ENCODE measurements around the gene PCDHA7.
"Not testable (repeated sequence)": the region's sequence is repeated elsewhere in the genome, so short reads cannot be mapped to it uniquely, and the experiment has no call there.

Gene PCDHA7, protein sequence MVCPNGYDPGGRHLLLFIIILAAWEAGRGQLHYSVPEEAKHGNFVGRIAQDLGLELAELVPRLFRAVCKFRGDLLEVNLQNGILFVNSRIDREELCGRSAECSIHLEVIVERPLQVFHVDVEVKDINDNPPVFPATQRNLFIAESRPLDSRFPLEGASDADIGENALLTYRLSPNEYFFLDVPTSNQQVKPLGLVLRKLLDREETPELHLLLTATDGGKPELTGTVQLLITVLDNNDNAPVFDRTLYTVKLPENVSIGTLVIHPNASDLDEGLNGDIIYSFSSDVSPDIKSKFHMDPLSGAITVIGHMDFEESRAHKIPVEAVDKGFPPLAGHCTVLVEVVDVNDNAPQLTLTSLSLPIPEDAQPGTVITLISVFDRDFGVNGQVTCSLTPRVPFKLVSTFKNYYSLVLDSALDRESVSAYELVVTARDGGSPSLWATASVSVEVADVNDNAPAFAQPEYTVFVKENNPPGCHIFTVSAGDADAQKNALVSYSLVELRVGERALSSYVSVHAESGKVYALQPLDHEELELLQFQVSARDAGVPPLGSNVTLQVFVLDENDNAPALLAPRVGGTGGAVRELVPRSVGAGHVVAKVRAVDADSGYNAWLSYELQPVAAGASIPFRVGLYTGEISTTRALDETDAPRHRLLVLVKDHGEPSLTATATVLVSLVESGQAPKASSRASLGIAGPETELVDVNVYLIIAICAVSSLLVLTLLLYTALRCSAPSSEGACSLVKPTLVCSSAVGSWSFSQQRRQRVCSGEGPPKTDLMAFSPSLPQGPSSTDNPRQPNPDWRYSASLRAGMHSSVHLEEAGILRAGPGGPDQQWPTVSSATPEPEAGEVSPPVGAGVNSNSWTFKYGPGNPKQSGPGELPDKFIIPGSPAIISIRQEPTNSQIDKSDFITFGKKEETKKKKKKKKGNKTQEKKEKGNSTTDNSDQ

DNA sequence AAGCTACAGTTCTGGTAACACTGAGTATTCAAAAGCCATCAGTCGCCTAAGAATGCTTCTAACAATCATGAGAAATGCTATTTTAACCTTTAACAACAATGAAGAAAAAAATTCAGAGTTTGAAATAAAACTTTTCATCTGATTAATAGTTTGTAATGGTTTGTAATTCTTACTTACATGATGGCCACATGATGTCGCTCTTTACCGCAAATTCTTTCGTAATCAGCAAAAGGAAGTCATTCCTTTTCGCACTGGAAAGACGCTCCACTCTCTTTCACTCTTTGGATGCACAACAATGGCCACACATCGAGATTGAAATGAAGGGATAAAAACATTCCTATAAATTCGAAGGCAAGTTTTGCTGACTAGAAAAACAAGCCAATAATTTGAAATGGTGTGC lies at the start of gene PCDHA7:
Gene PCDHA7, plus strand, starts transcription at position 277 of the 400 bp plus-strand sequence. Its CDS starts 115 bp downstream, at position 392.
- no peak for DNase-seq (ENCODE audit: low spot score)

DNA sequence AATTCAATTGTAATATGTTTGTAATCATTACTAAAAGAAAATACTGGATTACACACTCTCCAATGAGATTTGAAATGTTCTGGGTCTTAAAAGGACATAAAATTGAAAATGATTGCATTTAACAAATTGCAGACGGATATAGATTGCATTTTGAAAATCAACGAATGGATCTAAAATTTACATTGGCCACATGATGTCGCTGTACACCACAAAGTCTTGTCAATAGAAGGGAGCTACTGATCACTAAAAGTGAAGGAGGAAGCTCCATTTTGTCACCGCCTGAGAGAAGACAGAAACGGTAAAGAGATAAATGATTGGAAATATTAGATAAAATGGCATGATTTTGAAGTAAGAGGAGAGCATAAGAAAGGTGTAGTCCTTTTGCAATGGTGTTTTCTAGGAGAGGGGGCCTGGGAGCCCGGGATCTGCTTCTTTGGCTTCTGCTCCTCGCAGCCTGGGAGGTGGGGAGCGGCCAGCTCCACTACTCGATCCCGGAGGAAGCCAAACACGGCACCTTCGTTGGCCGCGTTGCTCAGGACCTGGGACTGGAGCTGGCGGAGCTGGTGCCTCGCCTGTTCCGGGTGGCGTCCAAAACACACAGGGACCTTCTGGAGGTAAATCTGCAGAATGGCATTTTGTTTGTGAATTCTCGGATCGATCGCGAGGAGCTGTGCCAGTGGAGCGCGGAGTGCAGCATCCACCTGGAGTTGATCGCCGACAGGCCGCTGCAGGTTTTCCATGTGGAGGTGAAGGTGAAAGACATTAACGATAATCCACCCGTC lies 48.0 kb upstream of the PCDHA7 start, which contains the start of gene PCDHA1:
Gene PCDHA1, plus strand, starts transcription at position 236 of the 782 bp plus-strand sequence.
- DNase-seq (ENCODE audit: low spot score): peak; percentile 62

- DNase-seq (ENCODE audit: low spot score): not testable (repeated sequence)
These were observed 46.6 kb upstream of the PCDHA7 start for GRCh38 chr5:140787422-140787821.

DNA sequence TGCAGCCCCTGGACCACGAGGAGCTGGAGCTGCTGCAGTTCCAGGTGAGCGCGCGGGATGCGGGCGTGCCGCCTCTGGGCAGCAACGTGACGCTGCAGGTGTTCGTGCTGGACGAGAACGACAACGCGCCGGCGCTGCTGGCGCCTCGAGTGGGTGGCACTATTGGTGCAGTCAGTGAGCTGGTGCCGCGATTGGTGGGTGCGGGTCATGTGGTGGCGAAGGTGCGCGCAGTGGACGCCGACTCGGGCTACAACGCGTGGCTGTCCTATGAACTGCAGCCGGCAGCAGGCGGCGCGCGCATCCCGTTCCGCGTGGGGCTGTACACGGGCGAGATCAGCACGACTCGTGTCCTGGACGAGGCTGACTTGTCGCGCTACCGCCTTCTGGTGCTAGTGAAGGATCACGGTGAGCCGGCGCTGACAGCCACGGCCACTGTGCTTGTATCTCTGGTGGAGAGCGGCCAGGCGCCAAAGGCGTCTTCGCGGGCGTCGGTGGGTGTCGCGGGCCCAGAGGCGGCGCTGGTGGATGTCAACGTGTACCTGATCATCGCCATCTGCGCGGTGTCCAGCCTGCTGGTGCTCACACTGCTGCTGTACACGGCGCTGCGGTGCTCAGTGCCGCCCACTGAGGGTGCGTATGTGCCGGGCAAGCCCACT lies 46.1 kb upstream of the PCDHA7 start:
- not testable (repeated sequence) for DNase-seq (ENCODE audit: low spot score)

DNA sequence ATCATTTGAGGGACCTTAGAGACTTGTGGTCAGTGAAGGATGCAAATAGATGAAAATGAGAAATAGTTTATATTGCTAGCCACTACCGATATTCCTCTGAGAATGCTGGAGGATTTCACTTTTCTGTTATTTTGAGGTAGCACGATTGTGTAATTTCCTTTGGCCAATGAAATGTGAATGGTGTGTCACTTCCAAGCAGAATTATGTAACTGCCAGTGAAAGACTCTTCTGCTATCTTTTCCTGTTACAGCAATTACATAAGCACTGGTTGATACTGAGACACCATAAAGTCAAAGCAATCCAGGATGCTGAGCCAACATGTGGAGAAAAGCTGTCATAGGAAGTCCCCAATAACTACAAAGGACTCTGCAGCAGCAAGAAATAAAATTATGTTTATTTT lies 43.0 kb upstream of the PCDHA7 start:
- DNase-seq (ENCODE audit: low spot score): no peak

DNA sequence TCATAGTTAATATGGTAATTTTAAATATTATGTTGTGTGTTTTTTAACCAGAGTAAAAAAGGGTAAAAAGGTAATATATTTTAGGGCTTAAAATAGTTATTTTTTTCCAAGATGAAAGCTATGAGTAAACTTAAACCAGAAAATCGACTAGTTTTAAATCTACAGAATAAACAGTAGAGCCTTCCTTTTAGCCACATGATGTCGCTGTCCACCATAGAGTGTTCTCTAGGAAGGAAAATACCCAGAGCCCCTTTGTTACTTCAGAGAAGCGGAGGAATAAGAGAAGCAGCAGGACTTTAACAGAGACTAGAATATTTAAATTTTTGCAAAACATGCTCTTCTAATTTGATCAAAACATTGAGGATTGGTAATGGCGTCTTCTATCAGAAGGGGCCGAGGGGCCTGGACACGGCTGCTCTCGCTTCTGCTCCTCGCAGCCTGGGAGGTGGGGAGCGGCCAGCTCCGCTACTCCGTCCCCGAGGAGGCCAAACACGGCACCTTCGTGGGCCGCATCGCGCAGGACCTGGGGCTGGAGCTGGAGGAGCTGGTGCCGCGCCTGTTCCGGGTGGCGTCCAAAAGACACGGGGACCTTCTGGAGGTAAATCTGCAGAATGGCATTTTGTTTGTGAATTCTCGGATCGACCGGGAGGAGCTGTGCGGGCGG lies 39.3 kb upstream of the PCDHA7 start, which contains the start of gene PCDHA2:
Gene PCDHA2, plus strand, starts transcription at position 258 of the 664 bp plus-strand sequence.
- peak; percentile 86 for DNase-seq (ENCODE audit: low spot score)

- peak; percentile 96 for DNase-seq (ENCODE audit: low spot score)
These were observed 38.8 kb upstream of the PCDHA7 start for GRCh38 chr5:140795259-140795641.

- DNase-seq (ENCODE audit: low spot score): not testable (repeated sequence)
These were observed 37.9 kb upstream of the PCDHA7 start for GRCh38 chr5:140796072-140796717.

DNA sequence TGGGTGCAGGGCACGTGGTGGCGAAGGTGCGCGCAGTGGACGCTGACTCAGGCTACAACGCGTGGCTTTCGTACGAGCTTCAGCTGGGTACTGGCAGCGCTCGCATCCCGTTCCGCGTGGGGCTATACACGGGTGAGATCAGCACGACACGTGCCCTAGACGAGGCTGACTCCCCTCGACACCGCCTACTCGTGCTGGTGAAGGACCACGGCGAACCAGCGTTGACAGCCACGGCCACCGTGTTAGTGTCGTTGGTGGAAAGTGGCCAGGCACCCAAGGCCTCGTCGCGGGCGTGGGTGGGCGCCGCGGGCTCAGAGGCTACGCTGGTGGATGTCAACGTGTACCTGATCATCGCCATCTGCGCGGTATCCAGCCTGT lies 37.4 kb upstream of the PCDHA7 start:
- DNase-seq (ENCODE audit: low spot score): no peak

DNA sequence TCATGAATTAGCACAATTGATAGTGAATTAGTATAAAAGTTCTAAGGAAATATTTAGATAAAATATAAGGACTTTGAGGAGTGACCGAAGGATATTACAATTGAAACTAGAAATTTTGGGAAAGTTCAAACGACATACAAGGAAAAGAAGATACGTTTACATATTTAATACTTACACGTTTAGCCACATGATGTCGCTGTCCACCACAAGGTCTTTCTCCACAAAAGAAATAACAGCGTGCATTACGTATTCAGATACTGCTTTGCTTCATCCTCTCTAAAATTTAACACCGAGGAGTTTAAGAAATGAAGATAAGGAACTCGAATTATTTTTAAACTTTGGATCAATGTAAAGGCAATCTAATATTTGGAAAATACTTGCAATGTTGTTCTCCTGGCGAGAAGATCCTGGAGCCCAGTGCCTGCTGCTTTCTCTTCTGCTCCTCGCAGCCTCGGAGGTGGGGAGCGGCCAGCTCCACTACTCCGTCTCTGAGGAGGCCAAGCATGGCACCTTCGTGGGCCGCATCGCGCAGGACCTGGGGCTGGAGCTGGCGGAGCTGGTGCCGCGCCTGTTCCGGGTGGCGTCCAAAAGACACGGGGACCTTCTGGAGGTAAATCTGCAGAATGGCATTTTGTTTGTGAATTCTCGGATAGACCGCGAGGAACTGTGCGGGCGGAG lies 33.1 kb upstream of the PCDHA7 start, which contains the start of gene PCDHA3:
Gene PCDHA3, plus strand, starts transcription at position 242 of the 678 bp plus-strand sequence.
- DNase-seq (ENCODE audit: low spot score): no peak

- DNase-seq (ENCODE audit: low spot score): no peak
These were observed 32.6 kb upstream of the PCDHA7 start for GRCh38 chr5:140801494-140801841.

DNA sequence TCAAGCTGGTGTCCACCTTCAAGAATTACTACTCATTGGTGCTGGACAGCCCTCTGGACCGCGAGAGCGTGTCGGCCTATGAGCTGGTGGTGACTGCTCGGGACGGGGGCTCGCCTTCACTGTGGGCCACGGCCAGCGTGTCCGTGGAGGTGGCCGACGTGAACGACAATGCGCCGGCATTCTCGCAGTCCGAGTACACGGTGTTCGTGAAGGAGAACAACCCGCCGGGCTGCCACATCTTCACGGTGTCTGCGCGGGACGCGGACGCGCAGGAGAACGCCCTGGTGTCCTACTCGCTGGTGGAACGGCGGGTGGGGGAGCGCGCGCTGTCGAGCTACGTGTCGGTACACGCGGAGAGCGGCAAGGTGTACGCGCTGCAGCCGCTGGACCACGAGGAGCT lies 31.7 kb upstream of the PCDHA7 start:
- not testable (repeated sequence) for DNase-seq (ENCODE audit: low spot score)

DNA sequence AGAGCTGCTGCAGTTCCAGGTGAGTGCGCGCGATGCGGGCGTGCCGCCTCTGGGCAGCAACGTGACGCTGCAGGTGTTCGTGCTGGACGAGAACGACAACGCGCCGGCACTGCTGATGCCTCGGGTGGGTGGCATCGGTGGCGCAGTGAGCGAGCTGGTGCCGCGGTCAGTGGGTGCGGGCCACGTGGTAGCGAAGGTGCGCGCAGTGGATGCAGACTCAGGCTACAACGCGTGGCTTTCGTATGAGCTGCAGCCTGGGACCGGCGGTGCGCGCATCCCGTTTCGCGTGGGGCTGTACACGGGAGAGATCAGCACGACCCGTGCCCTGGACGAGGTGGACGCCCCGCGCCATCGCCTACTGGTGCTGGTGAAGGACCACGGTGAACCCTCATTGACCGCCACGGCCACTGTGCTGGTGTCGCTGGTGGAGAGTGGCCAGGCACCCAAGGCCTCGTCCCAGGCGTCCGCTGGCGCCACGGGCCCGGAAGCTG lies 31.2 kb upstream of the PCDHA7 start:
- no peak for DNase-seq (ENCODE audit: low spot score)

DNA sequence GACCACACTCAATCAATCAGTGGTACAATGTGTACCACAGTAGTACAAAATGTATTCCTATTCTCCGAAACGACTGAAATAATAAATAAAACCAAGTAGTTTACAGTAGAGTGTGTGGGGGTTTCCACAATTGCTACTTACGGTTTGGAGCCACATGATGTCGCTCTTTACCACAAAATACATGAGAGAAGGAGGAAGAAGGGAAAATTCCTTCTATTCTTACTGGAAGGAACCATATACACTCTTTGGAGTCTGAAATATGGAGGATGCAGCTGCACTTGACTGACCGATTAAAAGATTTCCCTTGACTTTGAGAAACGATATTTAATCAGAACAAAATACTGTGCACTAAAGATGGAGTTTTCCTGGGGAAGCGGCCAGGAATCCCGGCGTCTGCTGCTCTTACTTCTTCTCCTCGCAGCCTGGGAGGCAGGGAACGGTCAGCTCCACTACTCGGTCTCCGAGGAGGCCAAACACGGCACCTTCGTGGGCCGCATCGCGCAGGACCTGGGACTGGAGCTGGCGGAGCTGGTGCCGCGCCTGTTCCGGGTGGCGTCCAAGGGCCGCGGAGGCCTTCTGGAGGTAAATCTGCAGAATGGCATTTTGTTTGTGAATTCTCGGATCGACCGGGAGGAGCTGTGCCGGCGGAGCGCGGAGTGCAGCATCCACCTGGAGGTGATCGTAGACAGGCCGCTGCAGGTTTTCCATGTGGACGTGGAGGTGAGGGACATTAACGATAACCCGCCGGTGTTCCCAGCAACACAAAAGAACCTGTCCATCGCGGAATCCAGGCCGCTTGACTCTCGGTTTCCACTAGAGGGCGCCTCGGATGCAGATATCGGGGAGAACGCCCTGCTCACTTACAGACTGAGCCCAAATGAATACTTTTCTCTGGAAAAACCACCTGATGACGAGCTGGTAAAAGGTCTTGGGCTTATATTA lies 27.0 kb upstream of the PCDHA7 start, which contains the start of gene PCDHA4:
Gene PCDHA4, plus strand, starts transcription at position 235 of the 942 bp plus-strand sequence.
- DNase-seq (ENCODE audit: low spot score): peak; percentile 71

DNA sequence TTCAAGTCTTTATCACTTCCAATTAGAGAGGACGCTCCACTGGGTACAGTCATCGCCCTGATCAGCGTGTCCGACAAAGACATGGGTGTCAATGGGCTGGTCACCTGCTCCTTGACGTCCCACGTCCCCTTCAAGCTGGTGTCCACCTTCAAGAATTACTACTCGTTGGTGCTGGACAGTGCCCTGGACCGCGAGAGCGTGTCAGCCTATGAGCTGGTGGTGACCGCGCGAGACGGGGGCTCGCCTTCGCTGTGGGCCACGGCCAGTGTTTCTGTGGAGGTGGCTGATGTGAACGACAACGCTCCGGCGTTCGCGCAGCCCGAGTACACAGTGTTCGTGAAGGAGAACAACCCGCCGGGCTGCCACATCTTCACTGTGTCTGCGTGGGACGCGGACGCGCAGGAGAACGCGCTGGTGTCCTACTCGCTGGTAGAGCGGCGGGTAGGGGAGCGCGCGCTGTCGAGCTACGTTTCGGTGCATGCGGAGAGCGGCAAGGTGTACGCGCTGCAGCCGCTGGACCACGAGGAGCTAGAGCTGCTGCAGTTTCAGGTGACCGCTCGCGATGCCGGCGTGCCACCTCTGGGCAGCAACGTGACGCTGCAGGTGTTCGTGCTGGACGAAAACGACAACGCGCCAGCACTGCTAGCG lies 25.7 kb upstream of the PCDHA7 start:
- DNase-seq (ENCODE audit: low spot score): not testable (repeated sequence)

GRCh38 chr5:140808889-140809291 lies 25.2 kb upstream of the PCDHA7 start:
- DNase-seq (ENCODE audit: low spot score): no peak

- DNase-seq (ENCODE audit: low spot score): peak; percentile 72
These were observed 12.4 kb upstream of the PCDHA7 start, which contains the start of gene PCDHA5 for GRCh38 chr5:140821375-140822280. Gene PCDHA5, plus strand, starts transcription at chr5:140821613.
